DOHH2 (cell line): Measurements from ENCODE around the gene CD70.

Experiments
- H3F3A ChIP-seq: fragments of 200-600 bp; sonication (generic), shearing (Covaris generic); 2 replicates; pipeline ENCODE4 v1.6.0; 2016; ENCODE audit warnings: antibody characterized with exemption, mild to moderate bottlenecking; ENCODE audit not compliant: control insufficient read depth, insufficient read depth
- H3K27ac ChIP-seq: fragments of 200-600 bp; sonication (generic); 2 replicates; pipeline ENCODE4 v1.5.1; 2014; ENCODE audit warnings: low read depth, mild to moderate bottlenecking, low read length, moderate library complexity
- H3K27me3 ChIP-seq: fragments of 200-600 bp; sonication (generic); 2 replicates; pipeline ENCODE4 v1.6.1; 2014; ENCODE audit warnings: mild to moderate bottlenecking, low read length, mixed read lengths; ENCODE audit not compliant: control insufficient read depth
- H3K36me3 ChIP-seq: fragments of 200-600 bp; sonication (generic); 2 replicates; pipeline ENCODE4 v1.6.1; 2014; ENCODE audit warnings: mild to moderate bottlenecking, low read length, moderate library complexity, mixed read lengths; ENCODE audit not compliant: control insufficient read depth
- H3K4me1 ChIP-seq: fragments of 200-600 bp; sonication (generic); 2 replicates; pipeline ENCODE4 v1.6.1; 2014; ENCODE audit warnings: mild to moderate bottlenecking, low read length, mixed read lengths; ENCODE audit not compliant: control insufficient read depth
- H3K4me2 ChIP-seq: fragments of 200-600 bp; sonication (generic); 2 replicates; pipeline ENCODE4 v1.6.0; 2014; ENCODE audit warnings: mild to moderate bottlenecking, low read length, moderate library complexity
- H3K4me3 ChIP-seq: fragments of 200-600 bp; sonication (generic); 2 replicates; pipeline ENCODE4 v1.5.1; 2014; ENCODE audit warnings: mild to moderate bottlenecking, low read length, mixed read lengths
- H3K79me2 ChIP-seq: fragments of 200-600 bp; sonication (generic); 2 replicates; pipeline ENCODE4 v1.6.1; 2014; ENCODE audit warnings: mild to moderate bottlenecking, low read length, mixed read lengths; ENCODE audit not compliant: control insufficient read depth
- H3K9me2 ChIP-seq: fragments of 200-600 bp; sonication (generic); replicated peaks from 2 replicates; pipeline ENCODE4 v1.6.1; 2014; ENCODE audit warnings: mild to moderate bottlenecking, low read length, mixed read lengths; ENCODE audit not compliant: control insufficient read depth
- H3K9me3 ChIP-seq: fragments of 200-600 bp; sonication (generic); 2 replicates; pipeline ENCODE4 v1.6.1; 2014; ENCODE audit warnings: antibody characterized with exemption, low read length, mixed read lengths; ENCODE audit not compliant: control insufficient read depth, insufficient read depth
- H4K20me1 ChIP-seq: fragments of 200-600 bp; sonication (generic); 2 replicates; pipeline ENCODE4 v1.6.0; 2014; ENCODE audit warnings: low read depth, mild to moderate bottlenecking, antibody characterized with exemption, low read length, moderate library complexity; ENCODE audit not compliant: control insufficient read depth, insufficient read depth
- CTCF ChIP-seq: fragments of 200-600 bp; sonication (generic); IDR thresholded peaks from one replicate; pipeline ENCODE4 v1.5.1; 2014; ENCODE audit warnings: antibody characterized with exemption, mild to moderate bottlenecking, low read depth, low read length; ENCODE audit not compliant: poor library complexity, severe bottlenecking
- EZH2phosphoT487 ChIP-seq: fragments of 200-600 bp; sonication (generic); IDR thresholded peaks from 2 replicates; pipeline ENCODE4 v1.6.1; 2017; ENCODE audit warnings: borderline replicate concordance, mild to moderate bottlenecking, antibody characterized with exemption, low read length, moderate library complexity, mixed read lengths

CD70 gene

GRCh38 chr19:6540918-6541689, 49.8 kb downstream of the CD70 start:
- Histone ChIP-seq H3K4me2 (no peak overlapping the region), H3K9me2 (no peaks in the 10 kb centered on the region), H3K27me3 (no peaks in the 10 kb centered on the region), H3K9me3 (peaks cover under 1% of the 10 kb centered on the region; the same call in 1 of the 2 replicates), H4K20me1 (no peaks in the 10 kb centered on the region), H3K4me1 (peaks cover 45% of the 10 kb centered on the region), H3K36me3 (peaks cover 24% of the 10 kb centered on the region), H3F3A (peaks cover 7% of the 10 kb centered on the region), H3K79me2 (peaks cover 16% of the 10 kb centered on the region), H3K27ac (no peak overlapping the region), H3K4me3 (no peak overlapping the region)
- no peak for TF ChIP-seq EZH2phosphoT487
- no peak for TF ChIP-seq CTCF

GRCh38 chr19:6539514-6539913, 51.4 kb downstream of the CD70 start:
- Histone ChIP-seq H3K9me2 (no peaks in the 10 kb centered on the region), H3F3A (peaks cover 19% of the 10 kb centered on the region), H4K20me1 (no peaks in the 10 kb centered on the region), H3K27me3 (no peaks in the 10 kb centered on the region), H3K4me2 (no peak overlapping the region), H3K4me3 (no peak overlapping the region), H3K27ac (no peak overlapping the region), H3K4me1 (peaks cover 45% of the 10 kb centered on the region), H3K36me3 (peaks cover 38% of the 10 kb centered on the region), H3K9me3 (no peaks in the 10 kb centered on the region), H3K79me2 (peaks cover 20% of the 10 kb centered on the region)
- TF ChIP-seq EZH2phosphoT487 (no peak), CTCF (no peak)
